Tibial nerve (tissue), 4 donors: ENCODE data around the gene FAM181A. TPM values are rescaled to one million over a fixed set of nuclear protein-coding genes. Genes with fewer than 3 reads are reported as not detected.

Source experiments
- DNase-seq, 2 donors: peaks; one replicate each; pipeline ENCODE4 v3.0.0-alpha.2; 2019; ENCODE audit warnings: low spot score in 2 of 2
- H3K27ac ChIP-seq, 4 donors: fragments of 200-600 bp; sonication (generic) in 3 of 4; one replicate each; pipeline ENCODE4 v1.5.1; 2017 to 2019; ENCODE audit warnings: mild to moderate bottlenecking in 1 of 4
- H3K27me3 ChIP-seq, 2 donors: fragments of 200-600 bp; sonication (generic) in 1 of 2; one replicate each; pipeline versions ENCODE4 v1.5.1 to v1.6.0; 2017 to 2019
- H3K36me3 ChIP-seq, 3 donors: fragments of 200-600 bp; sonication (generic); one replicate each; pipeline ENCODE4 v1.5.1; 2018 to 2019
- H3K4me1 ChIP-seq, 4 donors: fragments of 200-600 bp; sonication (generic) in 3 of 4; one replicate each; pipeline ENCODE4 v1.5.1; 2017 to 2019
- H3K4me3 ChIP-seq, 4 donors: fragments of 200-600 bp; sonication (generic) in 3 of 4; one replicate each; pipeline ENCODE4 v1.5.1; 2017 to 2019; ENCODE audit warnings: mild to moderate bottlenecking in 1 of 4, moderate library complexity in 1 of 4
- H3K9me3 ChIP-seq, 4 donors: fragments of 200-600 bp; sonication (generic) in 3 of 4; one replicate each; pipeline ENCODE4 v1.5.1; 2017 to 2019
- CTCF ChIP-seq, 5 experiments: fragments of 200-600 bp in 3 of 5; fragments of 450-650 bp in 2 of 5; sonication (generic) in 3 of 5; IDR thresholded peaks; one replicate each; pipeline ENCODE4 v1.5.1; 2016 to 2019; ENCODE audit warnings: antibody characterized with exemption in 5 of 5, mild to moderate bottlenecking in 3 of 5, moderate library complexity in 2 of 5
- EP300 ChIP-seq, 2 donors: sonication (generic); formaldehyde crosslinking; IDR thresholded peaks; one replicate each; pipeline ENCODE4 v1.6.1; 2017; ENCODE audit warnings: antibody characterized with exemption in 2 of 2, mild to moderate bottlenecking in 1 of 2
- POLR2A ChIP-seq, 2 donors: fragments of 450-650 bp; IDR thresholded peaks; one replicate each; pipeline ENCODE4 v1.6.1; 2017; ENCODE audit warnings: antibody characterized with exemption in 2 of 2, mild to moderate bottlenecking in 2 of 2, moderate library complexity in 2 of 2
- WGBS, 2 donors: methylation state at CpG; one replicate each; pipeline ENCODE4 v1.1.5; 2018; 5-methylcytosine and 5-hydroxymethylcytosine counted together
- total RNA-seq, 4 donors: library from RNA; depleted of rRNA; stranded (reverse); fragments of >200 nt; gene quantifications; one replicate each; pipeline ENCODE4 v1.1.0, GENCODE V29; 2016

The FAM181A gene
- total RNA-seq, 4 donors from 2014 or later = not detected

GRCh38 chr14:93960774-93961438 is 33.8 kb downstream of the FAM181A start:
- TF ChIP-seq POLR2A (IDR thresholded peaks at IDR 0.05) (no peak), EP300 (IDR thresholded peaks at IDR 0.05) (no peak), CTCF (IDR thresholded peaks at IDR 0.05) (no peak)

GRCh38 chr14:93961620-93962019 is 34.5 kb downstream of the FAM181A start:
- H3K27me3 ChIP-seq = no peaks in the 10 kb centered on the region
- DNase-seq = no peak
- no peaks in the 10 kb centered on the region for H3K9me3 ChIP-seq
- WGBS, 2 donors = 92 to 93% methylated on average over 8 of the region's 8 CpGs
- no peaks in the 10 kb centered on the region for H3K36me3 ChIP-seq
- no peak for TF ChIP-seq EP300 (IDR thresholded peaks at IDR 0.05)
- no peak for TF ChIP-seq POLR2A (IDR thresholded peaks at IDR 0.05)
- no peak for TF ChIP-seq CTCF (IDR thresholded peaks at IDR 0.05)
- peak overlapping the region in 1 of 4 donors; percentile 19 for H3K27ac ChIP-seq
- H3K4me3 ChIP-seq = no peak overlapping the region
- peaks cover 0 to 37% (median 6%) of the 10 kb centered on the region in 4 donors for H3K4me1 ChIP-seq

More at GRCh38 chr14:93960774-93961438, 33.8 kb downstream of the FAM181A start:
- no peaks in the 10 kb centered on the region for H3K9me3 ChIP-seq
- H3K4me3 ChIP-seq = no peak overlapping the region
- H3K4me1 ChIP-seq = peaks cover 0 to 41% (median 5%) of the 10 kb centered on the region in 4 donors
- no peak overlapping the region for H3K27ac ChIP-seq
- DNase-seq = no peak
- H3K27me3 ChIP-seq = no peaks in the 10 kb centered on the region
- 85 to 91% methylated on average over 3 of the region's 3 CpGs for WGBS, 2 donors
- no peaks in the 10 kb centered on the region for H3K36me3 ChIP-seq

- Histone ChIP-seq H3K36me3 (no peaks in the 10 kb centered on the region), H3K9me3 (no peaks in the 10 kb centered on the region), H3K27ac (peak overlapping the region in 1 of 4 donors; percentile 60), H3K4me3 (no peak overlapping the region), H3K4me1 (peaks cover 0 to 48% (median 6%) of the 10 kb centered on the region in 4 donors), H3K27me3 (no peaks in the 10 kb centered on the region)
- DNase-seq = no peak
- TF ChIP-seq EP300 (IDR thresholded peaks at IDR 0.05) (no peak), POLR2A (IDR thresholded peaks at IDR 0.05) (no peak), CTCF (IDR thresholded peaks at IDR 0.05) (no peak)
- WGBS, 2 donors = 56% methylated on average over 16 of the region's 16 CpGs
Observed at GRCh38 chr14:93962701-93963601, 35.8 kb downstream of the FAM181A start.

- TF ChIP-seq CTCF (IDR thresholded peaks at IDR 0.05) (no peak), EP300 (IDR thresholded peaks at IDR 0.05) (no peak), POLR2A (IDR thresholded peaks at IDR 0.05) (no peak)
- H3K27ac ChIP-seq = peak overlapping the region in 1 of 4 donors; percentile 60
- DNase-seq = no peak
- WGBS, 2 donors = 80 to 86% methylated on average over 4 of the region's 4 CpGs
- no peaks in the 10 kb centered on the region for H3K27me3 ChIP-seq
- no peaks in the 10 kb centered on the region for H3K36me3 ChIP-seq
- no peak overlapping the region for H3K4me3 ChIP-seq
- H3K4me1 ChIP-seq = peaks cover 0 to 48% (median 6%) of the 10 kb centered on the region in 4 donors
- H3K9me3 ChIP-seq = no peaks in the 10 kb centered on the region
Observed at GRCh38 chr14:93963692-93964091, 36.5 kb downstream of the FAM181A start.

GRCh38 chr14:93964281-93964680 is 37.1 kb downstream of the FAM181A start:
- no peaks in the 10 kb centered on the region for H3K9me3 ChIP-seq
- peaks cover 0 to 42% (median 6%) of the 10 kb centered on the region in 4 donors for H3K4me1 ChIP-seq
- 92 to 93% methylated on average over 10 of the region's 10 CpGs for WGBS, 2 donors
- peak overlapping the region in 1 of 4 donors; percentile 60 for H3K27ac ChIP-seq
- TF ChIP-seq POLR2A (IDR thresholded peaks at IDR 0.05) = no peak
- TF ChIP-seq CTCF (IDR thresholded peaks at IDR 0.05) = no peak
- no peak for TF ChIP-seq EP300 (IDR thresholded peaks at IDR 0.05)
- no peak overlapping the region for H3K4me3 ChIP-seq
- no peaks in the 10 kb centered on the region for H3K36me3 ChIP-seq
- no peak for DNase-seq
- H3K27me3 ChIP-seq = no peaks in the 10 kb centered on the region
